ENCODE data around the gene SCN2A. TPM values are rescaled to one million over a fixed set of nuclear protein-coding genes. Genes with fewer than 3 reads are reported as not detected.

SCN2A gene
- total RNA-seq, 2 donors from 2014 or later, result 1.8 TPM; not detected in 1

DNA sequence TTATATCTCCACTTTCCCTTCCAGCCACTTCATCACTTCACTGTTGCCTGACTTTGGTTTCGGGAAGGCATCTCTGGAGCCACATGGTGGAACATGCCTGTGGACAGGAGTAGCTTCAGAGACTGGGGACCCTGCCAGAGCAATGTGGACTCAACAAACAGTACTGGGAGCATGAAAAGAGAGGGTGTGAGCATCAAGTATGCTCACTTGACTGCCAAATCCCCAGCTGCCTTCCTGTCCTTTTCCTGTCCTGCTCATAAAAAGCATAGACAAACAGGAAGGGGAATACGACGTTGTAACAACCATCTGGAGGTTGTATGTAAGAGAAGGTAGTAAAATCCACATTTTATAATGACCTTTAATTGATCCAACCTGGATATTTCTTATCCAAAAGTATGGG, 169.0 kb downstream of the SCN2A start:
- Histone ChIP-seq H3K36me3 (no peaks in the 10 kb centered on the region), H3K27me3 (replicated peaks; ENCODE audit: insufficient read depth) (no peaks in the 10 kb centered on the region), H3K9me3 (no peaks in the 10 kb centered on the region), H3K4me3 (no peak overlapping the region), H3K4me1 (ENCODE audit: control insufficient read depth in 1 of 2, low read depth in 2 of 2) (peaks cover 0 to 14% of the 10 kb centered on the region in 2 donors), H3K27ac (no peak overlapping the region)
- TF ChIP-seq, protein P1, sequence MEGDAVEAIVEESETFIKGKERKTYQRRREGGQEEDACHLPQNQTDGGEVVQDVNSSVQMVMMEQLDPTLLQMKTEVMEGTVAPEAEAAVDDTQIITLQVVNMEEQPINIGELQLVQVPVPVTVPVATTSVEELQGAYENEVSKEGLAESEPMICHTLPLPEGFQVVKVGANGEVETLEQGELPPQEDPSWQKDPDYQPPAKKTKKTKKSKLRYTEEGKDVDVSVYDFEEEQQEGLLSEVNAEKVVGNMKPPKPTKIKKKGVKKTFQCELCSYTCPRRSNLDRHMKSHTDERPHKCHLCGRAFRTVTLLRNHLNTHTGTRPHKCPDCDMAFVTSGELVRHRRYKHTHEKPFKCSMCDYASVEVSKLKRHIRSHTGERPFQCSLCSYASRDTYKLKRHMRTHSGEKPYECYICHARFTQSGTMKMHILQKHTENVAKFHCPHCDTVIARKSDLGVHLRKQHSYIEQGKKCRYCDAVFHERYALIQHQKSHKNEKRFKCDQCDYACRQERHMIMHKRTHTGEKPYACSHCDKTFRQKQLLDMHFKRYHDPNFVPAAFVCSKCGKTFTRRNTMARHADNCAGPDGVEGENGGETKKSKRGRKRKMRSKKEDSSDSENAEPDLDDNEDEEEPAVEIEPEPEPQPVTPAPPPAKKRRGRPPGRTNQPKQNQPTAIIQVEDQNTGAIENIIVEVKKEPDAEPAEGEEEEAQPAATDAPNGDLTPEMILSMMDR (IDR thresholded peaks at IDR 0.05), result no peak
- DNase-seq (ENCODE audit: low spot score) (no peak), ATAC-seq (ENCODE audit: insufficient number of reproducible peaks, low FRiP score, low read depth) (no peak)

GRCh38 chr2:165410276-165410675, 171.1 kb downstream of the SCN2A start:
- Histone ChIP-seq H3K27me3 (replicated peaks; ENCODE audit: insufficient read depth) (no peaks in the 10 kb centered on the region), H3K27ac (no peak overlapping the region), H3K4me3 (no peak overlapping the region), H3K9me3 (no peaks in the 10 kb centered on the region), H3K36me3 (no peaks in the 10 kb centered on the region), H3K4me1 (ENCODE audit: control insufficient read depth in 1 of 2, low read depth in 2 of 2) (peaks cover 0 to 14% of the 10 kb centered on the region in 2 donors)
- no peak for ATAC-seq (ENCODE audit: insufficient number of reproducible peaks, low FRiP score, low read depth)
- TF ChIP-seq, protein P1 (IDR thresholded peaks at IDR 0.05), result no peak
- no peak for DNase-seq (ENCODE audit: low spot score)

GRCh38 chr2:165414187-165414586, 175.0 kb downstream of the SCN2A start:
- no peak overlapping the region for H3K4me3 ChIP-seq
- H3K27me3 ChIP-seq (replicated peaks; ENCODE audit: insufficient read depth), result no peaks in the 10 kb centered on the region
- no peak overlapping the region for H3K27ac ChIP-seq
- ATAC-seq (ENCODE audit: insufficient number of reproducible peaks, low FRiP score, low read depth), result no peak
- H3K9me3 ChIP-seq, result no peaks in the 10 kb centered on the region
- no peaks in the 10 kb centered on the region for H3K4me1 ChIP-seq (ENCODE audit: control insufficient read depth in 1 of 2, low read depth in 2 of 2)
- no peak for DNase-seq (ENCODE audit: low spot score)
- H3K36me3 ChIP-seq, result no peaks in the 10 kb centered on the region
- TF ChIP-seq, protein P1 (IDR thresholded peaks at IDR 0.05), result no peak

DNA sequence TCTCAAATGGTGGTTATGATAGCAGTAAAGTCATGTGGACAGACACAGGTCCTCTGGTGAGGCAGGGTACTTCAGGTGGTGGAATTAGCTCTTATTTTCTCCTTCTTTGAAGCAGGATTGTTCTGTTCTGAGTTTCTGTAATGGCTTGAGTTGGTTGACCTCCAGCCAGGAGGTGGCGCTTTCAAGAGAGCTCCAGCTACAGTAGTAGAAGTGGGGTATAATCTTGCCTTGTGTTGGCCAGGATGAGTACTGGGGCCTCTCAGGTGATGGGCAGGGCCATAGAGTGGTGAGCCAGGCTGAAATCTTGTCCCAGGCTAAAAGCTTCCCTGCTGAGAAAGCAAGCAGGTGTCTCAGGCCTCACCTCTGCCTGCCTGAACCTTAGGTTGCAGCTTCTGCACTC, 177.8 kb downstream of the SCN2A start:
- H3K27ac ChIP-seq, result no peak overlapping the region
- DNase-seq (ENCODE audit: low spot score) (no peak), ATAC-seq (ENCODE audit: insufficient number of reproducible peaks, low FRiP score, low read depth) (no peak)
- no peaks in the 10 kb centered on the region for H3K4me1 ChIP-seq (ENCODE audit: control insufficient read depth in 1 of 2, low read depth in 2 of 2)
- H3K36me3 ChIP-seq, result no peaks in the 10 kb centered on the region
- no peaks in the 10 kb centered on the region for H3K27me3 ChIP-seq (replicated peaks; ENCODE audit: insufficient read depth)
- H3K4me3 ChIP-seq, result no peak overlapping the region
- H3K9me3 ChIP-seq, result no peaks in the 10 kb centered on the region
- TF ChIP-seq, protein P1 (IDR thresholded peaks at IDR 0.05), result no peak

GRCh38 chr2:165420231-165420630, 181.0 kb downstream of the SCN2A start:
- ATAC-seq (ENCODE audit: insufficient number of reproducible peaks, low FRiP score, low read depth) (no peak), DNase-seq (ENCODE audit: low spot score) (no peak)
- H3K27me3 ChIP-seq (replicated peaks; ENCODE audit: insufficient read depth), result no peaks in the 10 kb centered on the region
- H3K4me1 ChIP-seq (ENCODE audit: control insufficient read depth in 1 of 2, low read depth in 2 of 2), result no peaks in the 10 kb centered on the region
- H3K9me3 ChIP-seq, result no peaks in the 10 kb centered on the region
- no peak overlapping the region for H3K4me3 ChIP-seq
- TF ChIP-seq, protein P1 (IDR thresholded peaks at IDR 0.05), result no peak
- no peaks in the 10 kb centered on the region for H3K36me3 ChIP-seq
- H3K27ac ChIP-seq, result no peak overlapping the region

Data from thoracic aorta (tissue), 2 donors.